Activated T-cell treated with anti-CD3 and anti-CD28 coated beads, Interleukin-2, amount 50 U/mL, for 72 hours (primary cell): ENCODE results near the gene TBCK. TPM values are rescaled to one million over a fixed set of nuclear protein-coding genes. Genes with fewer than 3 reads are reported as not detected.

ENCODE experiments used
- ATAC-seq, 2 donors: fragments of 150-1000 bp; cut with Tn5 transposase; replicated peaks in 1 of 2; 2 replicates each; pipeline ENCODE4 v1.10.0; 2021; ENCODE audit warnings: moderate library complexity in 2 of 2, mild to moderate bottlenecking in 1 of 2
- DNase-seq, 2 donors: peaks; one replicate each; pipeline ENCODE4 v3.0.0; 2021 to 2022; ENCODE audit warnings: mixed read lengths in 1 of 2
- H3K27ac Mint-ChIP-seq: one replicate; pipeline ENCODE4 v1.8.0; 2022; ENCODE audit warnings: mild to moderate bottlenecking, moderate library complexity, mixed read lengths
- H3K27me3 Mint-ChIP-seq: one replicate; pipeline ENCODE4 v1.8.0; 2022; ENCODE audit warnings: low read depth, mixed read lengths
- H3K36me3 Mint-ChIP-seq, 2 donors: one replicate each; pipeline ENCODE4 v1.8.0; 2022; ENCODE audit warnings: mixed read lengths in 2 of 2, mild to moderate bottlenecking in 1 of 2; ENCODE audit not compliant: insufficient read depth in 2 of 2
- H3K4me1 Mint-ChIP-seq: one replicate; pipeline ENCODE4 v1.8.0; 2022; ENCODE audit warnings: low read depth, mixed read lengths
- H3K4me3 Mint-ChIP-seq, 2 donors: one replicate each; pipeline ENCODE4 v1.8.0; 2022; ENCODE audit warnings: mild to moderate bottlenecking in 2 of 2, mixed read lengths in 2 of 2, moderate library complexity in 2 of 2
- H3K9me3 Mint-ChIP-seq, 2 donors: one replicate each; pipeline ENCODE4 v1.8.0; 2022; ENCODE audit warnings: mixed read lengths in 2 of 2
- total RNA-seq, 2 donors: library from RNA; stranded (reverse); gene quantifications; one replicate each; pipeline ENCODE4 v1.2.3, GENCODE V29; 2022

The TBCK gene
- total RNA-seq, 2 donors from 2014 or later: 49.0 to 51.9 TPM

- Mint-ChIP-seq H3K9me3 (no peaks in the 10 kb centered on the region), H3K27me3 (no peaks in the 10 kb centered on the region), H3K27ac (no peak overlapping the region), H3K4me1 (no peaks in the 10 kb centered on the region), H3K36me3 (peaks cover 0 to 2% of the 10 kb centered on the region in 2 donors), H3K4me3 (no peak overlapping the region)
- DNase-seq (no peak), ATAC-seq (no peak)
Observed at GRCh38 chr4:106051514-106051913, 264.5 kb downstream of the TBCK start.

- ATAC-seq: no peak
- no peaks in the 10 kb centered on the region for H3K27me3 Mint-ChIP-seq
- no peak for DNase-seq
- no peak overlapping the region for H3K27ac Mint-ChIP-seq
- no peaks in the 10 kb centered on the region for H3K4me1 Mint-ChIP-seq
- H3K9me3 Mint-ChIP-seq: no peaks in the 10 kb centered on the region
- peaks cover 2 to 3% of the 10 kb centered on the region in 2 donors for H3K36me3 Mint-ChIP-seq
- H3K4me3 Mint-ChIP-seq: no peak overlapping the region
Observed at GRCh38 chr4:106049490-106049889, 266.5 kb downstream of the TBCK start.

GRCh38 chr4:106048250-106048971, 267.6 kb downstream of the TBCK start:
- H3K36me3 Mint-ChIP-seq: peaks cover 2 to 3% of the 10 kb centered on the region in 2 donors
- no peak for DNase-seq
- H3K27me3 Mint-ChIP-seq: no peaks in the 10 kb centered on the region
- ATAC-seq: no peak
- no peak overlapping the region for H3K27ac Mint-ChIP-seq
- no peak overlapping the region for H3K4me3 Mint-ChIP-seq
- H3K9me3 Mint-ChIP-seq: no peaks in the 10 kb centered on the region
- no peaks in the 10 kb centered on the region for H3K4me1 Mint-ChIP-seq

GRCh38 chr4:106046083-106046482, 269.9 kb downstream of the TBCK start:
- Mint-ChIP-seq H3K4me3 (no peak overlapping the region), H3K27ac (no peak overlapping the region), H3K36me3 (peaks cover 2 to 3% of the 10 kb centered on the region in 2 donors), H3K4me1 (no peaks in the 10 kb centered on the region), H3K9me3 (no peaks in the 10 kb centered on the region), H3K27me3 (no peaks in the 10 kb centered on the region)
- DNase-seq (no peak), ATAC-seq (no peak)

- ATAC-seq (no peak), DNase-seq (no peak)
- no peak overlapping the region for H3K27ac Mint-ChIP-seq
- no peaks in the 10 kb centered on the region for H3K9me3 Mint-ChIP-seq
- no peaks in the 10 kb centered on the region for H3K27me3 Mint-ChIP-seq
- peaks cover 0 to 3% of the 10 kb centered on the region in 2 donors for H3K36me3 Mint-ChIP-seq
- peaks cover 6% of the 10 kb centered on the region for H3K4me1 Mint-ChIP-seq
- no peak overlapping the region for H3K4me3 Mint-ChIP-seq
Observed at GRCh38 chr4:106041294-106042002, 274.6 kb downstream of the TBCK start.

GRCh38 chr4:106039796-106040195, 276.2 kb downstream of the TBCK start:
- no peak for ATAC-seq
- Mint-ChIP-seq H3K4me1 (peaks cover 6% of the 10 kb centered on the region), H3K27ac (no peak overlapping the region), H3K9me3 (no peaks in the 10 kb centered on the region), H3K36me3 (no peaks in the 10 kb centered on the region), H3K4me3 (no peak overlapping the region), H3K27me3 (no peaks in the 10 kb centered on the region)
- no peak for DNase-seq

GRCh38 chr4:106038908-106039307, 277.1 kb downstream of the TBCK start:
- no peak overlapping the region for H3K27ac Mint-ChIP-seq
- H3K27me3 Mint-ChIP-seq: no peaks in the 10 kb centered on the region
- H3K9me3 Mint-ChIP-seq: no peaks in the 10 kb centered on the region
- ATAC-seq (no peak), DNase-seq (no peak)
- peaks cover 6% of the 10 kb centered on the region for H3K4me1 Mint-ChIP-seq
- H3K4me3 Mint-ChIP-seq: no peak overlapping the region
- no peaks in the 10 kb centered on the region for H3K36me3 Mint-ChIP-seq

GRCh38 chr4:106038012-106038411, 278.0 kb downstream of the TBCK start:
- no peaks in the 10 kb centered on the region for H3K27me3 Mint-ChIP-seq
- H3K4me1 Mint-ChIP-seq: peaks cover 6% of the 10 kb centered on the region
- no peak overlapping the region for H3K27ac Mint-ChIP-seq
- DNase-seq (no peak), ATAC-seq (no peak)
- no peak overlapping the region for H3K4me3 Mint-ChIP-seq
- peaks cover 0 to 3% of the 10 kb centered on the region in 2 donors for H3K9me3 Mint-ChIP-seq
- no peaks in the 10 kb centered on the region for H3K36me3 Mint-ChIP-seq

GRCh38 chr4:106036848-106037247, 279.2 kb downstream of the TBCK start:
- Mint-ChIP-seq H3K27me3 (no peaks in the 10 kb centered on the region), H3K36me3 (peaks cover 0 to under 1% of the 10 kb centered on the region in 2 donors), H3K4me1 (peaks cover 6% of the 10 kb centered on the region), H3K4me3 (no peak overlapping the region), H3K9me3 (peaks cover 3 to 6% of the 10 kb centered on the region in 2 donors), H3K27ac (no peak overlapping the region)
- ATAC-seq (no peak), DNase-seq (no peak)

GRCh38 chr4:106036334-106036733, 279.7 kb downstream of the TBCK start:
- Mint-ChIP-seq H3K4me3 (no peak overlapping the region), H3K36me3 (peaks cover 0 to 5% of the 10 kb centered on the region in 2 donors), H3K4me1 (peaks cover 6% of the 10 kb centered on the region), H3K27ac (no peak overlapping the region), H3K27me3 (no peaks in the 10 kb centered on the region), H3K9me3 (peaks cover 6 to 10% of the 10 kb centered on the region in 2 donors)
- DNase-seq (no peak), ATAC-seq (no peak)

- ATAC-seq (no peak), DNase-seq (no peak)
- H3K36me3 Mint-ChIP-seq: peaks cover under 1 to 6% of the 10 kb centered on the region in 2 donors
- H3K27me3 Mint-ChIP-seq: no peaks in the 10 kb centered on the region
- H3K27ac Mint-ChIP-seq: no peak overlapping the region
- peaks cover 6 to 10% of the 10 kb centered on the region in 2 donors for H3K9me3 Mint-ChIP-seq
- no peak overlapping the region for H3K4me3 Mint-ChIP-seq
- peaks cover 6% of the 10 kb centered on the region for H3K4me1 Mint-ChIP-seq
Observed at GRCh38 chr4:106035204-106035603, 280.8 kb downstream of the TBCK start.

GRCh38 chr4:106034751-106035150, 281.3 kb downstream of the TBCK start:
- peaks cover 6% of the 10 kb centered on the region for H3K4me1 Mint-ChIP-seq
- no peak overlapping the region for H3K27ac Mint-ChIP-seq
- peaks cover 5 to 7% of the 10 kb centered on the region in 2 donors for H3K36me3 Mint-ChIP-seq
- no peak for DNase-seq
- H3K9me3 Mint-ChIP-seq: peaks cover 10 to 15% of the 10 kb centered on the region in 2 donors
- H3K27me3 Mint-ChIP-seq: no peaks in the 10 kb centered on the region
- ATAC-seq: no peak
- H3K4me3 Mint-ChIP-seq: no peak overlapping the region

GRCh38 chr4:106034220-106034619, 281.8 kb downstream of the TBCK start:
- peaks cover 5 to 7% of the 10 kb centered on the region in 2 donors for H3K36me3 Mint-ChIP-seq
- H3K27ac Mint-ChIP-seq: no peak overlapping the region
- H3K9me3 Mint-ChIP-seq: peaks cover 12 to 18% of the 10 kb centered on the region in 2 donors
- ATAC-seq (no peak), DNase-seq (no peak)
- no peak overlapping the region for H3K4me3 Mint-ChIP-seq
- H3K27me3 Mint-ChIP-seq: no peaks in the 10 kb centered on the region
- H3K4me1 Mint-ChIP-seq: peaks cover 6% of the 10 kb centered on the region
